GM19467 (cell line): ENCODE data around the gene SDCCAG8.
A peak's percentile ranks its signal among the peaks of the same experiment; 100 is the strongest.

Source experiments
- ATAC-seq: cut with Tn5 transposase; IDR thresholded peaks from one replicate; pipeline ENCODE4 v1.9.1; 2021; ENCODE audit warnings: mild to moderate bottlenecking, moderate library complexity; ENCODE audit not compliant: unreplicated experiment

SDCCAG8 gene

DNA sequence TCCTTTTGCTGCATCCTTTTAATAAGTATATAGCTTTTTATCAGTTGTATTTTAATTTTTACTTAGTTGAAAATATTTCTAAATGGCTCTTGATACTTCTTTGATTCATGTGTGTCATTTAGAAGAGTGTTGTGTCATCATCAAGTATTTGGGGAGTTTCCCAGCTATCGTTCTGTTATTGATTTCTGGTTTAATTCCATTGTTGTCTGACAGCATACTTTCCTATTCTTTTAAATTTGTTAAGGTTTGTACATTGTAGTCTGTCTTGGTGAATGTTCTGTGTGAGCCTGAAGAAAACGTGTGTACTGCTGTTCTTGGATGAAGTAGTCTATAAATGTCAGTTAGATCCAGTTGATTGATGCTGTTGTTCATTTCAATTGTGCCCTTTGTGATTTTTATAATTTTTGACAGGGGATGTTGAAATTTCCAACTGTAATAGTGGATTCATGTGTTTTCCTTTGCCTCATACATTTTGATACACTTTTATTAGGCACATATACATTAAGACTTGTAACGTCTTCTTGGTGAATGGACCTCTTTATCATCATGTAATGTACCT, 24.8 kb downstream of the SDCCAG8 start:
- no peak for ATAC-seq

DNA sequence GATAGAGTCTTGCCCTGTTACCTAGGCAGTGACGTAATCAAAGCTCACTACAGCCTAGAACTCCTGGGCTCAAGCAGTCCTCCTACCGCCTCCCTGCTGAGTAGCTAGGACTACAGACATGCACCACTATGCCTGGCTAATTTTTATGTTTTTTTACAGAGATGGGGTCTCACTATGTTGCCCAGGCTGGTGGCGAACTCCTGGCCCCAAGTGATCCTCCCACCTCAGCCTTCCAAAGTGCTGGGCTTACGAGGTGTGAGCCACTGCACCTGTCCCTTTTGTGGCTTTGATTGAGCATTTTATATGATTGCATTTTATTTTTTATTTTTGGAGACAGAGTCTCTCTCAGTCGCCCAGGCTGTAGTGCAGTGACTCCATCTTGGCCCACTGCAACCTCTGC, 25.8 kb downstream of the SDCCAG8 start:
- no peak for ATAC-seq

DNA sequence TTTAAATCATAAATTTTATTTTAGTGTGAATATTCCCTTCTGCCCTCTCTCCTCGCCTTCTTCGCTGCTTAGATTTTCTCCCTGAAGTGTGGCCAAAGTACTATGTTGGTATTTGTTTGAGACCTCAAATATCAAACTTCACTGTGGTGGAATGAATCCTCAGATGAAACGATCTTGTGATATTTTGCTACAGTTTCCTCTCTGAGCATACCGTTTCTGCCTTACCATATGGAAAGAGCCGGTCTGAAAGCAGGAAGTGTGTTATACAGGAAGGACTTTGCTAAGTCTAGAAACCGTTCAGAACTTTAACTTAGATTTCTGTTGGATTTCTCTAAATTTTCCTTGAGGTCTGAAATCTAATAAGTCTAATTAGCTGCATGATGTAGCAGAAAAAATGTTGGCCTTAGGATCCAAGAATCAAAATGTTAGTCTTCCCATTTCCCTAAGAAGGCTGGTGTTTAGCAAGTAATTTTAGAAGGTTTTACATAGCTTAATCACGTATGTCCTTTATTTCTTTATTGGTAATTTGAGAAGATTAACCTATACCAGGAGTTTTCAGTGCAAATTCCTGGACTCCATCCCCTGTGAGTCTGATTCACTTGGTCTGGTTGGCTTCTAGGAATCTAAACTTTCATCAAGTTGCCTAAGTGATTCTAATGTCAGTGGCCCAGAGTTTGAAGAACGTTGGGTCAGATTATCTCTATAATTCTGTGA, 30.7 kb downstream of the SDCCAG8 start:
- no peak for ATAC-seq

DNA sequence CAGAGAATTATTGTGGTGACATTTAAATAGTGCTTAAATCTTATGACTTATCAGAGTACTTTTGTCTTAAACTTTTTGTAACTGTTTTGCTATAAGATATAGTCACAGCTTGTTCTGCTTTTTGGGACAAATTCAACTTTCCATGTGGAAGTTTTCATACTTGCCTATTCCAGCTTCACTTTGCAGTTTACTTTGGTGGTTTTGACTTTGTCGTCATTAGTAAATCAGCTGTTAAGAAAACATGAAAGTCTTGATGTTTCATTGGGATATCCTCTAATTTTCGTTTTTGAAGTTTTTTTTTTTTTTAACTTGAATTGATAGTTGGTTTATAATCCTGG, 31.3 kb downstream of the SDCCAG8 start:
- ATAC-seq, result no peak

GRCh38 chr1:243287652-243288051, 31.8 kb downstream of the SDCCAG8 start:
- peak; percentile 85 for ATAC-seq

GRCh38 chr1:243288062-243288461, 32.2 kb downstream of the SDCCAG8 start:
- ATAC-seq, result no peak

DNA sequence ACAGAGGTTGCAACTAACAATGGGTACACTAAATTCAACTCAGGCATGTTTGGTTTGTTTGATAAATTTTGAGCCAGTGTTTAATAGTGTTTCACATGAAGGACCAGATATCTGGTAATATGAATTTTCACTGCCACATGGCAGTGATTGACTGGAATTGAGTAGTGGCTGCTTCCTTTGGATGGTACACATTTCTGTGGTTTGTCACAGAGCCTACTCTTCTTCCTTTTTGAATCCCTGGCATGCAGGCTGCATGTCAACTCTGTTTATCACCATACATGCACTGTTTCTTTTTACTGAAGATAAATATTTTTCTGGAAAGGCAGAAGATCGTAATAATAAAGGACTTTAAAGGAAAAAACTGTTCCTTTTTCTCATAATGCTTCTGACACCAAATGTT, 35.5 kb downstream of the SDCCAG8 start:
- no peak for ATAC-seq

GRCh38 chr1:243292117-243292516, 36.3 kb downstream of the SDCCAG8 start:
- ATAC-seq, result no peak

DNA sequence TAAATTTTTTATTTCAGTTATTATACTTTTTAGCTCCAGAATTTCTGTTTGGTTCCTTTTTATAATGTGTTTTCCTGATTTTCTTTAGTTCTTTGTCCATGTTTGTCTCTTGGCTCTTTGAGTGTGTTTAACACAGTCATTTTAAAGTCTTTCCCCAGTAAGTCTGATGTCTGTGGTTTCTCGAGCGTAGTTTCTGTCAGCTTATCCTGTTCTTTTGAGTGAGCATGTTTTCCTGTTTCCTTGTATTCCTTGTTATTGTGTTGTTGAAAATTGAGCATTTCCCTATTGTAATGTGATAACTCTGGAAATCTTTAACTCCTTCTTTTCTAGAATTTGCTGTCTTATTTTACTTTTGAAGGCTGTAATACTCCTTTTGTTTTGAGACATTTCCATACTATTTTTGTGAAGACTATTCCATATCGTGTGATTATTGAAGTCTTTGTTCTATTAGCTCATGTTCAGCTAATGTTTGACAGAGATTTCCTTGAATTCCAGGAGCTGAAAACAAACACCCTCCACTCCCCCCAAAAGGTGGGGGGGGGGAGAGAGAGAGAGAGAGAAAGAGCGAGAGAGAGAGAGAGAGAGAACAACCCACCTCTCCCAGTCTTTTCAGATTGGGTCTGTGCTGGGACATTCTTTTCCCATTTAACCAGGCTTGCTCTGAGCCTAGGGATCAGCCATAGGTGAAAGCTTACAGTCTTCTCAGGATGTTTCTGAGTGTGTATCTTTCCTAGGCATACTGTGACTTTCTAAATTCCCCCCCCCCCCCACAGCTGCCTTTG, 38.3 kb downstream of the SDCCAG8 start:
- ATAC-seq, result no peak

DNA sequence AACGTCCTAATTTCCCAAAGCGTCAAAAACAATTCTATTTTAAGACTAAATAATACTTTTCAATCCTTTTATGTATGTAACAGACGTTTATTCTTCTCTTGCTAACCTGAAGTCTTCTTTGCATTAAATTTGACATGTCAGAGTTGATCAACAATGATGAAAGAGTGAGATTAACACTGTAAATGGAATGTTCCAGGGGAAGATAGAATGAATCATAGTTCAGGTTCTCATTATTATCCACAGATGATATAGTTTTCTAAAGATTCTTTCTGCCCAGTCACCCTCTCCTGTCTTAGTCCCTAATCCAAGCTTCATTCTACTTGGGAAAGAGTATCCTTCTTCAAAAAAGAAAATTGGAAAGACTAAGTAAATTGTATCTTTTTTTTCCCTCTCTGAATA, 38.9 kb downstream of the SDCCAG8 start:
- no peak for ATAC-seq

DNA sequence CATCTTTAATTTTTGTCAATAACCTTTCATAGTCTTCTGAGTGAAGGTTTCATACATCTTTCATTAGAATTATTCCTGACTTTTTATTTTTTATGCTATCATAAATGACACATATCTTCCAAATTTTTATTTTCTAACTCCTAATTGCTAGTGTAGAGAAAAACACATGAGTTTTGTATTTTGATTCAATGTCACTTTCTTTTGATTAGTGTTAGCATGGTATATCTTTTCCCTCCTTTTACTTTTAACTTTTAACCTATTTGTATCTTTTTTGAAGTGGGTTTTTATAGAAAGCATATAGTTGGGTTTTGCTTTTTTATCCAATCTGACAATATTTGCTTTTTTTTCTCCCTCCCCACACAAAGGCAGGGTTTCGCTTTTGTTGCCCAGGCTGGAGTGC, 43.2 kb downstream of the SDCCAG8 start:
- no peak for ATAC-seq

GRCh38 chr1:243301059-243301458, 45.2 kb downstream of the SDCCAG8 start:
- ATAC-seq, result no peak

GRCh38 chr1:243311809-243312208, 56.0 kb downstream of the SDCCAG8 start:
- ATAC-seq, result no peak

- peak; percentile 13 for ATAC-seq
These were observed 57.3 kb downstream of the SDCCAG8 start for GRCh38 chr1:243312952-243313634.

- ATAC-seq, result peak; percentile 75
These were observed 58.0 kb downstream of the SDCCAG8 start for GRCh38 chr1:243313635-243314536.

- ATAC-seq, result no peak
These were observed 59.6 kb downstream of the SDCCAG8 start for GRCh38 chr1:243315455-243315854.

- no peak for ATAC-seq
These were observed 60.1 kb downstream of the SDCCAG8 start for GRCh38 chr1:243315893-243316292.

DNA sequence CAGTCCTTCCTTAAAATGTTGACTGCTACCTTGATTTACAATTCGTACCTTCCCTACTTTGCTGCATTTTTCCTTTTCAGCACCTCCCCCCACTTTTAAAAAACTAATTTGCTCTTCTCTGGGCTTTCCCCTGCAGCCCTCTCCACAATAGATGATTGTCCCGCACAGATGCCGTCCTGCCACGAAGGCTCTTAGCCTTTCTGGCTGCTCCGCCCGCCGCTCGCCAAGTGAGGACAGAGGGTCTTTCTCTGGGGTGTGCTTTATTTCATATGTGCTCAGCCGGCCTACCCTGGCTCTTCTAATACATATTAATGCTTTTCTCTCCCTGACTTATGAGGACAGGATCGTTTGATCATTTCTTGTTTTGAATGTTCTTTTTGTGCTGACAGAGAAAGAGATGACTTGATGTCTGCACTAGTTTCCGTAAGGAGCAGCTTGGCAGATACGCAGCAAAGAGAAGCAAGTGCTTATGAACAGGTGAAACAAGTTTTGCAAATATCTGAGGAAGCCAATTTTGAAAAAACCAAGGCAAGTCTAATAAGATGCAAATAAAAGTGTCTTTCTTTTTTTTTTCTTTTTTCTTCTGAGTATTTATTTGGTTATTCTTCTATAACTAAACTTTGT, 60.6 kb downstream of the SDCCAG8 start:
- no peak for ATAC-seq

GRCh38 chr1:243320224-243320623, 64.4 kb downstream of the SDCCAG8 start:
- ATAC-seq, result no peak

DNA sequence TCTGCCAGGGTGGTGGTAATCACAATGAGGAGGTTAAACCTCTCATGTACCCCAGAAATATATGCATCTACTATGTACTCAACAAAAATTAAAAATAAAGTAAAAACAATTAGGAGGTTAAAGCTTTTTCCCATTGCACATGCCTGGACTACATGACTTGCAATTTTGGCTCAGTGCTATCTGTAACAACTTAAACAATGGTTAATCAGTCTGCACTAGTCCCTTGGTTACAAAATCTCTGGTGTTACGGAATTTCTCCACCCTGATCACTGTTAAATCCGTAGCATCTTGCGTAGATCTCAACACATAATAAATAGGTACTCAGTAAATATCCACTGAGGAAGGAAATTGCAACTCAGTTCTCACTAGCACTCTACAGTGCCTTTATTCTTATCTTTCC, 66.5 kb downstream of the SDCCAG8 start:
- ATAC-seq, result no peak
